Mesendoderm (in vitro differentiated cells): ENCODE data around the gene PCDHA2.
"Not testable (repeated sequence)": the region's sequence is repeated elsewhere in the genome, so short reads cannot be mapped to it uniquely, and the experiment has no call there.

Experiments
- DNase-seq: peaks from one replicate; pipeline ENCODE4 v3.0.0; 2013
- H2AK5ac ChIP-seq: 2 replicates; pipeline ENCODE4 v1.6.1; 2013; ENCODE audit warnings: low read length, inconsistent platforms
- H2BK120ac ChIP-seq: 2 replicates; pipeline ENCODE4 v1.6.1; 2013; ENCODE audit warnings: low read depth, mild to moderate bottlenecking, low read length, moderate library complexity, mixed read lengths
- H2BK15ac ChIP-seq: replicated peaks from 2 replicates; pipeline ENCODE4 v1.6.1; 2013; ENCODE audit warnings: low read depth, mild to moderate bottlenecking, moderate library complexity
- H2BK5ac ChIP-seq: 2 replicates; pipeline ENCODE4 v1.6.1; 2013; ENCODE audit warnings: low read length, inconsistent platforms
- H3K18ac ChIP-seq: 2 replicates; pipeline ENCODE4 v1.6.1; 2013; ENCODE audit warnings: mild to moderate bottlenecking, low read length, mixed read lengths
- H3K23ac ChIP-seq: one replicate; pipeline ENCODE4 v1.6.1; 2013; ENCODE audit warnings: low read length
- H3K27ac ChIP-seq: 2 replicates; pipeline ENCODE4 v1.5.1; 2013; ENCODE audit warnings: low read depth, mild to moderate bottlenecking, inconsistent platforms, low read length, moderate library complexity
- H3K27me3 ChIP-seq: 2 replicates; pipeline ENCODE4 v1.6.1; 2013; ENCODE audit warnings: low read length, control low read depth, mild to moderate bottlenecking, inconsistent platforms; ENCODE audit not compliant: insufficient read depth, poor library complexity
- H3K36me3 ChIP-seq: 2 replicates; pipeline ENCODE4 v1.6.1; 2013; ENCODE audit warnings: low read length, inconsistent platforms; ENCODE audit not compliant: control insufficient read depth, insufficient read depth
- H3K4ac ChIP-seq: one replicate; pipeline ENCODE4 v1.6.1; 2013; ENCODE audit warnings: low read depth, mild to moderate bottlenecking, low read length, moderate library complexity
- H3K4me1 ChIP-seq: 2 replicates; pipeline ENCODE4 v1.6.1; 2013; ENCODE audit warnings: low read depth, low read length, inconsistent platforms; ENCODE audit not compliant: control insufficient read depth
- H3K4me2 ChIP-seq: 2 replicates; pipeline ENCODE4 v1.6.1; 2013; ENCODE audit warnings: low read length
- H3K4me3 ChIP-seq: 2 replicates; pipeline ENCODE4 v1.5.1; 2013; ENCODE audit warnings: mild to moderate bottlenecking, low read length
- H3K56ac ChIP-seq: one replicate; pipeline ENCODE4 v1.6.1; 2013; ENCODE audit warnings: low read length
- H3K79me1 ChIP-seq: 2 replicates; pipeline ENCODE4 v1.6.1; 2013; ENCODE audit warnings: low read length, inconsistent platforms
- H3K79me2 ChIP-seq: 2 replicates; pipeline ENCODE4 v1.6.1; 2013; ENCODE audit warnings: mild to moderate bottlenecking, low read length; ENCODE audit not compliant: control insufficient read depth, insufficient read depth
- H3K9ac ChIP-seq: 2 replicates; pipeline ENCODE4 v1.6.1; 2013; ENCODE audit warnings: low read length, inconsistent platforms
- H4K5ac ChIP-seq: one replicate; pipeline ENCODE4 v1.6.1; 2013; ENCODE audit warnings: low read length
- H4K8ac ChIP-seq: one replicate; pipeline ENCODE4 v1.6.1; 2013; ENCODE audit warnings: low read depth, mild to moderate bottlenecking, control low read depth, low read length, moderate library complexity
- WGBS: extraction: QIAGEN DNeasy Blood & Tissue Kit; methylation state at CpG from one replicate; pipeline ENCODE4 v1.1.7; 2013; ENCODE audit warnings: low lambda C conversion rate, missing lambda C conversion rate; ENCODE audit not compliant: insufficient coverage; ENCODE audit errors: extremely low coverage; 5-methylcytosine and 5-hydroxymethylcytosine counted together

PCDHA2 gene

DNA sequence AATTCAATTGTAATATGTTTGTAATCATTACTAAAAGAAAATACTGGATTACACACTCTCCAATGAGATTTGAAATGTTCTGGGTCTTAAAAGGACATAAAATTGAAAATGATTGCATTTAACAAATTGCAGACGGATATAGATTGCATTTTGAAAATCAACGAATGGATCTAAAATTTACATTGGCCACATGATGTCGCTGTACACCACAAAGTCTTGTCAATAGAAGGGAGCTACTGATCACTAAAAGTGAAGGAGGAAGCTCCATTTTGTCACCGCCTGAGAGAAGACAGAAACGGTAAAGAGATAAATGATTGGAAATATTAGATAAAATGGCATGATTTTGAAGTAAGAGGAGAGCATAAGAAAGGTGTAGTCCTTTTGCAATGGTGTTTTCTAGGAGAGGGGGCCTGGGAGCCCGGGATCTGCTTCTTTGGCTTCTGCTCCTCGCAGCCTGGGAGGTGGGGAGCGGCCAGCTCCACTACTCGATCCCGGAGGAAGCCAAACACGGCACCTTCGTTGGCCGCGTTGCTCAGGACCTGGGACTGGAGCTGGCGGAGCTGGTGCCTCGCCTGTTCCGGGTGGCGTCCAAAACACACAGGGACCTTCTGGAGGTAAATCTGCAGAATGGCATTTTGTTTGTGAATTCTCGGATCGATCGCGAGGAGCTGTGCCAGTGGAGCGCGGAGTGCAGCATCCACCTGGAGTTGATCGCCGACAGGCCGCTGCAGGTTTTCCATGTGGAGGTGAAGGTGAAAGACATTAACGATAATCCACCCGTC lies 8.6 kb upstream of the PCDHA2 start, which contains the start of gene PCDHA1:
TSS of gene PCDHA1 (plus strand) at position 236 of the 782 bp plus-strand sequence.
- Histone ChIP-seq H3K18ac (no peak within 1 kb of the TSS), H3K27ac (no peak within 1 kb of the TSS), H3K9ac (no peak within 1 kb of the TSS), H2BK15ac (no peak within 1 kb of the TSS), H4K8ac (no peak within 1 kb of the TSS), H3K4me1 (no peaks in the 10 kb centered on the region), H3K27me3 (no peaks in the 10 kb centered on the region), H3K4me2 (no peak within 1 kb of the TSS), H3K56ac (no peak within 1 kb of the TSS), H4K5ac (no peak within 1 kb of the TSS), H3K79me1 (no peaks in the 10 kb centered on the region), H2AK5ac (no peak within 1 kb of the TSS), H3K23ac (no peak within 1 kb of the TSS), H3K36me3 (no peaks in the 10 kb centered on the region), H3K79me2 (no peaks in the 10 kb centered on the region), H2BK120ac (no peak within 1 kb of the TSS), H2BK5ac (no peak within 1 kb of the TSS), H3K4me3 (no peak within 1 kb of the TSS), H3K4ac (no peak within 1 kb of the TSS)
- WGBS = no CpG with 5 or more reads among the region's 29 CpGs
- DNase-seq = peak; percentile 31

DNA sequence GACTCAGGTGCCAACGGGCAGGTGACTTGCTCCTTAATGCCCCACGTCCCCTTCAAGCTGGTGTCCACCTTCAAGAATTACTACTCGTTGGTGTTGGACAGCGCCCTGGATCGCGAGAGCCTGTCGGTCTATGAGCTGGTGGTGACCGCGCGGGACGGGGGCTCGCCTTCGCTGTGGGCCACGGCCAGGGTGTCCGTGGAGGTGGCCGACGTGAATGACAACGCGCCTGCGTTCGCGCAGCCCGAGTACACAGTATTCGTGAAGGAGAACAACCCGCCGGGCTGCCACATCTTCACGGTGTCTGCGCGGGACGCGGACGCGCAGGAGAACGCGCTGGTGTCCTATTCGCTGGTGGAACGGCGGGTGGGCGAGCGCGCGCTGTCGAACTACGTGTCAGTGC lies 7.2 kb upstream of the PCDHA2 start:
- WGBS = no CpG with 5 or more reads among the region's 44 CpGs
- H2AK5ac ChIP-seq, H3K36me3 ChIP-seq, H3K23ac ChIP-seq, H3K9ac ChIP-seq, H4K5ac ChIP-seq, H2BK120ac ChIP-seq, H3K79me1 ChIP-seq, H3K4me3 ChIP-seq, H3K4me2 ChIP-seq, H3K79me2 ChIP-seq, H3K4ac ChIP-seq, H3K27ac ChIP-seq, H3K56ac ChIP-seq, H2BK5ac ChIP-seq, DNase-seq, H3K4me1 ChIP-seq, H3K27me3 ChIP-seq, H3K18ac ChIP-seq, H4K8ac ChIP-seq, H2BK15ac ChIP-seq: not testable (repeated sequence)

DNA sequence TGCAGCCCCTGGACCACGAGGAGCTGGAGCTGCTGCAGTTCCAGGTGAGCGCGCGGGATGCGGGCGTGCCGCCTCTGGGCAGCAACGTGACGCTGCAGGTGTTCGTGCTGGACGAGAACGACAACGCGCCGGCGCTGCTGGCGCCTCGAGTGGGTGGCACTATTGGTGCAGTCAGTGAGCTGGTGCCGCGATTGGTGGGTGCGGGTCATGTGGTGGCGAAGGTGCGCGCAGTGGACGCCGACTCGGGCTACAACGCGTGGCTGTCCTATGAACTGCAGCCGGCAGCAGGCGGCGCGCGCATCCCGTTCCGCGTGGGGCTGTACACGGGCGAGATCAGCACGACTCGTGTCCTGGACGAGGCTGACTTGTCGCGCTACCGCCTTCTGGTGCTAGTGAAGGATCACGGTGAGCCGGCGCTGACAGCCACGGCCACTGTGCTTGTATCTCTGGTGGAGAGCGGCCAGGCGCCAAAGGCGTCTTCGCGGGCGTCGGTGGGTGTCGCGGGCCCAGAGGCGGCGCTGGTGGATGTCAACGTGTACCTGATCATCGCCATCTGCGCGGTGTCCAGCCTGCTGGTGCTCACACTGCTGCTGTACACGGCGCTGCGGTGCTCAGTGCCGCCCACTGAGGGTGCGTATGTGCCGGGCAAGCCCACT lies 6.7 kb upstream of the PCDHA2 start:
- not testable (repeated sequence) for H3K4ac ChIP-seq, H3K36me3 ChIP-seq, H3K79me2 ChIP-seq, H4K8ac ChIP-seq, H2BK120ac ChIP-seq, H3K27ac ChIP-seq, H3K9ac ChIP-seq, H2AK5ac ChIP-seq, H3K23ac ChIP-seq, H3K18ac ChIP-seq, H3K4me1 ChIP-seq, DNase-seq, H3K27me3 ChIP-seq, H4K5ac ChIP-seq, H3K79me1 ChIP-seq, H3K56ac ChIP-seq, H3K4me2 ChIP-seq, H2BK15ac ChIP-seq, H3K4me3 ChIP-seq, H2BK5ac ChIP-seq
- no CpG with 5 or more reads among the region's 70 CpGs for WGBS

DNA sequence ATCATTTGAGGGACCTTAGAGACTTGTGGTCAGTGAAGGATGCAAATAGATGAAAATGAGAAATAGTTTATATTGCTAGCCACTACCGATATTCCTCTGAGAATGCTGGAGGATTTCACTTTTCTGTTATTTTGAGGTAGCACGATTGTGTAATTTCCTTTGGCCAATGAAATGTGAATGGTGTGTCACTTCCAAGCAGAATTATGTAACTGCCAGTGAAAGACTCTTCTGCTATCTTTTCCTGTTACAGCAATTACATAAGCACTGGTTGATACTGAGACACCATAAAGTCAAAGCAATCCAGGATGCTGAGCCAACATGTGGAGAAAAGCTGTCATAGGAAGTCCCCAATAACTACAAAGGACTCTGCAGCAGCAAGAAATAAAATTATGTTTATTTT lies 3.6 kb upstream of the PCDHA2 start:
- no peak overlapping the region for H3K27ac ChIP-seq
- DNase-seq = no peak
- no peak overlapping the region for H2BK120ac ChIP-seq
- H3K23ac ChIP-seq = no peak overlapping the region
- no peak overlapping the region for H4K8ac ChIP-seq
- H3K56ac ChIP-seq = no peak overlapping the region
- WGBS = no CpG with 5 or more reads among the region's 2 CpGs
- no peaks in the 10 kb centered on the region for H3K79me1 ChIP-seq
- no peak overlapping the region for H3K4ac ChIP-seq
- H2BK5ac ChIP-seq = no peak overlapping the region
- no peaks in the 10 kb centered on the region for H3K4me1 ChIP-seq
- H2BK15ac ChIP-seq = no peak overlapping the region
- no peak overlapping the region for H2AK5ac ChIP-seq
- no peak overlapping the region for H3K4me2 ChIP-seq
- H3K79me2 ChIP-seq = no peaks in the 10 kb centered on the region
- no peak overlapping the region for H4K5ac ChIP-seq
- H3K9ac ChIP-seq = no peak overlapping the region
- no peaks in the 10 kb centered on the region for H3K36me3 ChIP-seq
- H3K18ac ChIP-seq = no peak overlapping the region
- H3K4me3 ChIP-seq = no peak overlapping the region
- H3K27me3 ChIP-seq = no peaks in the 10 kb centered on the region

DNA sequence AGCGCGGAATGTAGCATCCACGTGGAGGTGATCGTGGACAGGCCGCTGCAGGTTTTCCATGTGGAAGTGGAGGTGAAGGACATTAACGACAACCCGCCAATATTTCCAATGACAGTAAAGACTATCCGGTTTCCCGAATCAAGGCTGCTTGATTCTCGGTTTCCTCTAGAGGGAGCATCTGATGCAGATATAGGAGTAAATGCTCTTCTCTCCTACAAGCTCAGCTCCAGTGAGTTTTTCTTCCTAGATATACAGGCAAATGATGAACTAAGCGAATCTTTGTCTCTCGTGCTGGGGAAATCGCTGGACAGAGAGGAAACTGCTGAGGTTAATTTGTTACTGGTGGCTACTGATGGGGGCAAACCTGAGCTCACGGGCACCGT lies 598 bp downstream of the PCDHA2 start:
- WGBS = no CpG with 5 or more reads among the region's 15 CpGs
- H3K27ac ChIP-seq = no peak overlapping the region
- H4K8ac ChIP-seq = no peak overlapping the region
- H3K79me2 ChIP-seq = no peaks in the 10 kb centered on the region
- no peaks in the 10 kb centered on the region for H3K36me3 ChIP-seq
- peak overlapping the region; percentile 21 for H3K9ac ChIP-seq
- peak; percentile 49 for DNase-seq
- no peak overlapping the region for H3K23ac ChIP-seq
- no peak overlapping the region for H2BK120ac ChIP-seq
- no peak overlapping the region for H4K5ac ChIP-seq
- H2BK15ac ChIP-seq = no peak overlapping the region
- H2BK5ac ChIP-seq = no peak overlapping the region
- H3K4ac ChIP-seq = no peak overlapping the region
- no peak overlapping the region for H3K18ac ChIP-seq
- H2AK5ac ChIP-seq = no peak overlapping the region
- no peak overlapping the region for H3K4me3 ChIP-seq
- H3K79me1 ChIP-seq = no peaks in the 10 kb centered on the region
- no peaks in the 10 kb centered on the region for H3K4me1 ChIP-seq
- peak overlapping the region; percentile 25 for H3K56ac ChIP-seq
- no peak overlapping the region for H3K4me2 ChIP-seq
- H3K27me3 ChIP-seq = no peaks in the 10 kb centered on the region
